ENCODE measurements around the gene S100A10.

Gene S100A10

DNA sequence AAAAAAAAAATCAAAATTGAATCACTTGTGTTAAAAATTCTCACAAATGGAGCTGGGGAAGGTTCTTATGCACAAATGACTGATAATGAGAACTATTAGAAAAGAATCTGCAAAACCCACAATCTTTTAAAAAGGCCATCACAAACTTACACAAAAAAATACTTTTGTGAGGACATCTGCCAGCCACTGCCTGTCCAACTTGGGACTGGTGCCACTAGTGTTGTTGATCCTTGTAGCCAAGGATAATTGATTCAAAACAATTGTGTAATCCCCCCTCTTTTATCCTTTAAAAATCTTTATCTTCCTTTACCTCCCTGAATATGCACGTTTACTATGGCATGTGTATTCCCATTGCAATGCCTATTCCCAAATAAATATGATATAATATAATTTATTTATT lies 45.2 kb downstream of the S100A10 start:
- TF ChIP-seq POLR2AphosphoS5 (IDR thresholded peaks at IDR 0.05; ENCODE audit: low read depth) (no peak), SPI1 (IDR thresholded peaks at IDR 0.05; ENCODE audit: borderline replicate concordance, low read depth) (no peak), GABPA (IDR thresholded peaks at IDR 0.05; ENCODE audit: low read depth) (no peak)
- TF ChIP-seq, protein P1, sequence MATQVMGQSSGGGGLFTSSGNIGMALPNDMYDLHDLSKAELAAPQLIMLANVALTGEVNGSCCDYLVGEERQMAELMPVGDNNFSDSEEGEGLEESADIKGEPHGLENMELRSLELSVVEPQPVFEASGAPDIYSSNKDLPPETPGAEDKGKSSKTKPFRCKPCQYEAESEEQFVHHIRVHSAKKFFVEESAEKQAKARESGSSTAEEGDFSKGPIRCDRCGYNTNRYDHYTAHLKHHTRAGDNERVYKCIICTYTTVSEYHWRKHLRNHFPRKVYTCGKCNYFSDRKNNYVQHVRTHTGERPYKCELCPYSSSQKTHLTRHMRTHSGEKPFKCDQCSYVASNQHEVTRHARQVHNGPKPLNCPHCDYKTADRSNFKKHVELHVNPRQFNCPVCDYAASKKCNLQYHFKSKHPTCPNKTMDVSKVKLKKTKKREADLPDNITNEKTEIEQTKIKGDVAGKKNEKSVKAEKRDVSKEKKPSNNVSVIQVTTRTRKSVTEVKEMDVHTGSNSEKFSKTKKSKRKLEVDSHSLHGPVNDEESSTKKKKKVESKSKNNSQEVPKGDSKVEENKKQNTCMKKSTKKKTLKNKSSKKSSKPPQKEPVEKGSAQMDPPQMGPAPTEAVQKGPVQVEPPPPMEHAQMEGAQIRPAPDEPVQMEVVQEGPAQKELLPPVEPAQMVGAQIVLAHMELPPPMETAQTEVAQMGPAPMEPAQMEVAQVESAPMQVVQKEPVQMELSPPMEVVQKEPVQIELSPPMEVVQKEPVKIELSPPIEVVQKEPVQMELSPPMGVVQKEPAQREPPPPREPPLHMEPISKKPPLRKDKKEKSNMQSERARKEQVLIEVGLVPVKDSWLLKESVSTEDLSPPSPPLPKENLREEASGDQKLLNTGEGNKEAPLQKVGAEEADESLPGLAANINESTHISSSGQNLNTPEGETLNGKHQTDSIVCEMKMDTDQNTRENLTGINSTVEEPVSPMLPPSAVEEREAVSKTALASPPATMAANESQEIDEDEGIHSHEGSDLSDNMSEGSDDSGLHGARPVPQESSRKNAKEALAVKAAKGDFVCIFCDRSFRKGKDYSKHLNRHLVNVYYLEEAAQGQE (IDR thresholded peaks at IDR 0.05; ENCODE audit: insufficient replicate concordance, low read depth): no peak
- TF ChIP-seq, protein P2, sequence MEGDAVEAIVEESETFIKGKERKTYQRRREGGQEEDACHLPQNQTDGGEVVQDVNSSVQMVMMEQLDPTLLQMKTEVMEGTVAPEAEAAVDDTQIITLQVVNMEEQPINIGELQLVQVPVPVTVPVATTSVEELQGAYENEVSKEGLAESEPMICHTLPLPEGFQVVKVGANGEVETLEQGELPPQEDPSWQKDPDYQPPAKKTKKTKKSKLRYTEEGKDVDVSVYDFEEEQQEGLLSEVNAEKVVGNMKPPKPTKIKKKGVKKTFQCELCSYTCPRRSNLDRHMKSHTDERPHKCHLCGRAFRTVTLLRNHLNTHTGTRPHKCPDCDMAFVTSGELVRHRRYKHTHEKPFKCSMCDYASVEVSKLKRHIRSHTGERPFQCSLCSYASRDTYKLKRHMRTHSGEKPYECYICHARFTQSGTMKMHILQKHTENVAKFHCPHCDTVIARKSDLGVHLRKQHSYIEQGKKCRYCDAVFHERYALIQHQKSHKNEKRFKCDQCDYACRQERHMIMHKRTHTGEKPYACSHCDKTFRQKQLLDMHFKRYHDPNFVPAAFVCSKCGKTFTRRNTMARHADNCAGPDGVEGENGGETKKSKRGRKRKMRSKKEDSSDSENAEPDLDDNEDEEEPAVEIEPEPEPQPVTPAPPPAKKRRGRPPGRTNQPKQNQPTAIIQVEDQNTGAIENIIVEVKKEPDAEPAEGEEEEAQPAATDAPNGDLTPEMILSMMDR (IDR thresholded peaks at IDR 0.05; ENCODE audit: insufficient read depth, low read length): no peak
- DNase-seq (ENCODE audit: low read depth in 1 of 2, low spot score in 1 of 2): no peak
- Histone ChIP-seq H3K4me3 (replicated peaks; ENCODE audit: insufficient read depth, low read length) (no peak overlapping the region), H3K27me3 (ENCODE audit: insufficient read depth, poor library complexity, severe bottlenecking) (no peaks in the 10 kb centered on the region), H3K27ac (replicated peaks) (no peak overlapping the region)

DNA sequence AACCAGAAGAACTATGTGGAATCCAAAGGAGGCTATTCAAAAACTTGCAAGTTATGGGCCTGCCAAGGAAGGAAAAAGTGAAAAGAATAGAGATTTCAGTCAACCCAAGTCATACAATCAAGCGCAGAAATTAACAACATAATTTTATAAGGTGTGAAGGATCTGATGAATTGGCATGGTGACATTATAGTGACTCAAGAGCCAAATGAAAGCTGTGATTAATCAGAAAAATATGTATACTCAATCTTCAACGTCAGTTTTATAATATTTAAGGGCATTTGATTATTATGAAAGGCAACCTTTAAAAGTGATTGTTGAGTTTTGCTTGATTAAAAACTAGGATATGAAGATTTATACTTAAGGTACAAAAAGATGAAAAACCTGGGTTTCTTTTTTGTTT lies 46.5 kb downstream of the S100A10 start:
- TF ChIP-seq POLR2AphosphoS5 (IDR thresholded peaks at IDR 0.05; ENCODE audit: low read depth) (no peak), SPI1 (IDR thresholded peaks at IDR 0.05; ENCODE audit: borderline replicate concordance, low read depth) (no peak), GABPA (IDR thresholded peaks at IDR 0.05; ENCODE audit: low read depth) (no peak)
- TF ChIP-seq, protein P2 (IDR thresholded peaks at IDR 0.05; ENCODE audit: insufficient read depth, low read length): no peak
- TF ChIP-seq, protein P1 (IDR thresholded peaks at IDR 0.05; ENCODE audit: insufficient replicate concordance, low read depth): no peak
- no peak for DNase-seq (ENCODE audit: low read depth in 1 of 2, low spot score in 1 of 2)
- H3K27ac ChIP-seq (replicated peaks): no peak overlapping the region
- no peaks in the 10 kb centered on the region for H3K27me3 ChIP-seq (ENCODE audit: insufficient read depth, poor library complexity, severe bottlenecking)
- no peak overlapping the region for H3K4me3 ChIP-seq (replicated peaks; ENCODE audit: insufficient read depth, low read length)

DNA sequence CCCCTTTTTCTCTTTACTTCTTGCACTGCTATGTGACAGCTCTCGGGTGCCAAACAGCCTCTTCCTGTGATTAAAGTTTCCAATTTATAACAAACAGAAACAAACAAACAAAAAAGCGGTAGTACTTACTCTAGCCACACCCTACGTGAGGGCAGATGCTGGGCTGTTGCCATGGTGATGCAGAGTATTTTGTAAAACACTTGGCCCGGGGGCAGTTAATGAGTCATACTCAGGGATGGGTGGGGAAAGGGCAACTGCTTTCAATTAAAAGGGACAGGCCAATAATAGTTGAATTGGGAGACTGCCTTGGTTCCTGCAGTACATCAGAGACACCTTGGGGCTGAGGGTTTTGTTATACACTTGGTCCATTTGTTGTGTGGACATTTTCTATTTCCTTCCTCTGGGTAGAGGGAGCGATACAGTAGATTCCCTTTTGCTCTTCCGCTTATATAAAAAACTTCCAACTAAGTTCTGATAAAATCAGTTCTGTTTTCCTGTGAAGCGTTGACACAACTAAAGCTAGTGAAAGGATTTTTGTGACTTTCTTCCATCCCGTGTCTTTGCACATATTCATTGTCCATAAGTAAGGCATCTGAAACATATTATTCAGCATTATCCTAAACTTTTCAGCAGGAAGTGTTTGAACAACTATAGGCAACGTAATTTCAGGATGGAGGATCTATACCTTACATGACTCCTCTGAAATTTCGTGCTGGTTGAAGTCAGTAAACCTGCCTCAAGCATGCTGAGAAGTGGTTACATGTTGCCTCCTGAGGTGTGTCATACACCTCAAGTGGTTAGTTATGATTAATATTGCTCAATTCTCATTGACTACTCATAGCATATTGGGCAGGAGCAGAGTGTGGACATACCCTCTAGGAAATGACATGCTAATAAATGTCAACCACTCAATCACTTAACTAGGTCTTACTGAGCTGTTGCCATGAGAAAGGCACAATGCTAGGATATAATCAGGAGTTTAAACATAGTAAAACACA lies 47.6 kb downstream of the S100A10 start:
- TF ChIP-seq POLR2AphosphoS5 (IDR thresholded peaks at IDR 0.05; ENCODE audit: low read depth) (no peak), SPI1 (IDR thresholded peaks at IDR 0.05; ENCODE audit: borderline replicate concordance, low read depth) (no peak), GABPA (IDR thresholded peaks at IDR 0.05; ENCODE audit: low read depth) (no peak)
- TF ChIP-seq, protein P2 (IDR thresholded peaks at IDR 0.05; ENCODE audit: insufficient read depth, low read length): no peak
- TF ChIP-seq, protein P1 (IDR thresholded peaks at IDR 0.05; ENCODE audit: insufficient replicate concordance, low read depth): no peak
- Histone ChIP-seq H3K27me3 (ENCODE audit: insufficient read depth, poor library complexity, severe bottlenecking) (no peaks in the 10 kb centered on the region), H3K4me3 (replicated peaks; ENCODE audit: insufficient read depth, low read length) (no peak overlapping the region), H3K27ac (replicated peaks) (peak overlapping the region; percentile 74)
- DNase-seq (ENCODE audit: low read depth in 1 of 2, low spot score in 1 of 2): peak; percentile 87 to 89
